Measurements from ENCODE around the gene ZNF215.
A peak's percentile ranks its signal among the peaks of the same experiment; 100 is the strongest.
"Not testable (repeated sequence)": the region's sequence is repeated elsewhere in the genome, so short reads cannot be mapped to it uniquely, and the experiment has no call there.

Gene ZNF215

DNA sequence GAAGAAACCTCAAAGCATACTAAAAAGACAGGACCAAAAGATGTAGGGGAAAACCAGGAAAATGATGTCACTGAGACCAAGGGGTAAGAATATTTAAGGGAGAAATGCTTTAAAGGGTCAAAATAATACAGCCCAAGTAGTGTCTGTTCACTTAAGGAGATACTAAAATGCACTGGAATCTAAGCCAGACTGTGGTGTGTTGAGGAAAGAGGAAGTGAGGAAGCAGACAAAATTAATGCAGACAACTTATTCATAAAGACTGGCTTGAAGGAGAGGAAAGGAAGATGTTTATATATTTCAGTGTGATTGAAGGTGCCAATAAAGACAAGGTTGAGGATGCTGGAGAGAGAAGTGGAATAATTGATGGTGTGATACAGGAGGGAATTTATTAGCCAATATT lies 15.7 kb downstream of the ZNF215 start:
- no peak for DNase-seq (ENCODE audit: low spot score)

DNA sequence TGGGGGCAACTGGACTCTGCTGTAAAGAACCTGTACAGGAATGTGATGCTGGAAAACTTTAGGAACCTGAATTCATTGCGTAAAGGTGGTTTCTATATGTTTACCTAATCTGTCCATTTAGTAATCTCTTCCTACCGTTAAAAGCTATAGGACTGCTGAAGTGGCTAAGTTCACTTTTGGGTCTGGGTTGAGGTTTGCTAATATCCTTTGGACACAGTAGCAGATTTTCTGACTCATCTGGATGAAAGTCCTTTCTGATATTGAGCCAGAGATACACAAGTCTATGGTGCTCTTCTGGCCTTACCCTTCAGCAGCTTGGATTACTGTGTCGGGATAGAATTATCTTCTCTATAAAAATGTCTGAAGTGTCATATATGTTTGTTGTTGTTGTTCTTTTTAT lies 16.9 kb downstream of the ZNF215 start:
- peak; percentile 10 for DNase-seq (ENCODE audit: low spot score)

DNA sequence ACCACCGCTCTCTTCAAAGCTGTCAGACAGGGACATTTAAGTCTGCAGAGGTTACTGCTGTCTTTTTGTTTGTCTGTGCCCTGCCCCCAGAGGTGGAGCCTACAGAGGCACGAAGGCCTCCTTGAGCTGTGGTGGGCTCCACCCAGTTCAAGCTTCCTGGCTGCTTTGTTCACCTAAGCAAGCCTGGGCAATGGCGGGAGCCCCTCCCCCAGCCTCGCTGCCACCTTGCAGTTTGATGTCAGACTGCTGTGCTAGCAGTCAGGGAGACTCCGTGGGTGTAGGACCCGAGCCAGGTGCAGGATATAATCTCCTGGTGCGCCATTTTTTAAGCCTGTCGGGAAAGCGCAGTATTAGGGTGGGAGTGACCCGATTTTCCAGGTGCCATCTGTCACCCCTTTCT lies 28.0 kb downstream of the ZNF215 start:
- not testable (repeated sequence) for DNase-seq (ENCODE audit: low spot score)

DNA sequence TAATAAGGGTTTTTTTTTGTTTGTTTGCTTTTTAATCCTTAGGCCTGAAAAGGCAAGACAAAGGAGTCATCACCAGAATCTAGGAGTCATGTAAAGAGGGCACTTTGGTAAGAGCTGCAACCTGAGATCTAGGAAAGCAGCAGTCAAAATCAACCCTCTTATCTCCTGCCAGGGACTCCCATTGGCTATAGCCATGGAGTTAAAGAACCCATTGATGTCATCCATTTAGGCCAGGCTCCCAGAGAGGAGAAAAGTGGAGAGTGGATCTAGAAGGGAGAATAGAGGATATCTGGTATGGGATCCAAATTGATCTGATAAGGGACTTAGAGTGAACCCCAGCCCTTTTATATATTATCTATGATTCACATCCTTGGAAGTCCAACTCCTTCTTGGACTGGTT lies 35.9 kb downstream of the ZNF215 start:
- DNase-seq (ENCODE audit: low spot score) = no peak

DNA sequence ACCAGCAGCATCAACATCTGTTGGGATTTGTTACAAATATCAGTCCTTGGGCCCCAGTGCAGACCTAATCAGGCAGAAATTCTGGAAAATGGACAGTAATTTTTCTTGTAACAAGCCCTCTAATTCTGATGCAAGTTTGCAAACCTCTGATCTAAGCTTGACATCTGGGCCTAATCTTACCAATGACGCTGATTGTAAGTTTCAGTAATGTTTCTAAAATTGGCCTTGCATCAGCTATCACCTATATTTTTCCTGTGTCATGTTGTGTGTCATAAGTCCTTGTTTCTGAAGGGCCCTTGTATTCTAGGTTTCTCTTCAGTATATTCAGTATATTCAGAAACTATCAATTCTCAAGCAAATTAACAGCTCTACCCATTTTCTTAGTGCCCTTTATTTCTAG lies 36.4 kb downstream of the ZNF215 start:
- DNase-seq (ENCODE audit: low spot score) = no peak

DNA sequence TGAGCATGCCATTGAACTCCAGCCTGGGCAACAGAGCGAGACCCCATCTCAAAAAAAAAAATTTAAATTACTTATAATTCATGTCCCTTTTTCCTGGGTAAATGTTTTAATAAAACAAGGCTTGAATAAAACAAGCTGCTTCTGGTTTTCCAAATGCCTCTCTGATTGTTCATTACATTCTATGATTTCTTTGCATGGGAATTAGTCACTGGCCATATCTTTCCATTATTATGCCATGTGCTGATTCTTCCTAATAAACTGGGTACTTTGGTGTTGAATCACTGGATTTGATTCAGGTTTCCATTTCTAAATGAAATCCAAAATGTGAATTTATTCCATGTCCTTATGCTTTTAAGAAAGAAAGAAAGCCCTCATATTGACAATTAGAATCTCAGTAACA lies 42.6 kb downstream of the ZNF215 start:
- peak; percentile 23 for DNase-seq (ENCODE audit: low spot score)

DNA sequence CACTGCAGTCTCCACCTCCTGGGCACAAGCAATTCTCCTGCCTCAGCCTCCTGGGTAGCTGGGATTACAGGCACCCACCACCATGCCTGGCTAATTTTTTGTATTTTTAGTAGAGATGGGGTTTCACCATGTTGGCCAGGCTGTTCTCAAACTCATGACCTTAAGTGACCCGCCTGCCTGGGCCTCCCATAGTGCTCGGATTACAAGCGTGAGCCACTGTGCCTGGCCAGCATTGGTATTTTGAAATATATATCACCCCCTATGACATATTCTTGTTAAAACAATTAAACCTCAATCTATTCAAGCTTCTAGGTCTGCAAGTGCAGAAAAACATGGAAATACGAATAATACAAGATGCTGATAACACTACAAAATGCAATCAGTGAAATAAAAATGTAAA lies 43.6 kb downstream of the ZNF215 start:
- DNase-seq (ENCODE audit: low spot score) = not testable (repeated sequence)

DNA sequence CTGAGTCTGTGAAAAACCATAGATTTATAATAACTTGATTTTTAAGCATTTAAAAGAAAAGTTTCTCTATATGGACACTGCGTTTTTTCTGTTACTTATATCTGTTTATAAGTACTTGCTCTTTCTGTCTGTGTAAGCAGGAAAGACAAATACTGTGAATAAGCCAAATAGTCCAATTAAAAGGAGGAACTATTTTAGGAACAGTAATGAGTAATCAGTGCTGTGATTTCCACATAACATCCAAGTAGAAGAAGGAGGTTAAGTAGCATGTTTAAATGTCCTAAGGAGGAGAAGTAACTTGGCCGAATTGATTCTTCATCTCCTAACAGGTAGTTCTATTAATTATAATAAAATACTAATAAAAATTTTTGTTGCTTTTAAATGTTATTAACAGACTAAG lies 53.1 kb downstream of the ZNF215 start:
- DNase-seq (ENCODE audit: low spot score) = no peak

DNA sequence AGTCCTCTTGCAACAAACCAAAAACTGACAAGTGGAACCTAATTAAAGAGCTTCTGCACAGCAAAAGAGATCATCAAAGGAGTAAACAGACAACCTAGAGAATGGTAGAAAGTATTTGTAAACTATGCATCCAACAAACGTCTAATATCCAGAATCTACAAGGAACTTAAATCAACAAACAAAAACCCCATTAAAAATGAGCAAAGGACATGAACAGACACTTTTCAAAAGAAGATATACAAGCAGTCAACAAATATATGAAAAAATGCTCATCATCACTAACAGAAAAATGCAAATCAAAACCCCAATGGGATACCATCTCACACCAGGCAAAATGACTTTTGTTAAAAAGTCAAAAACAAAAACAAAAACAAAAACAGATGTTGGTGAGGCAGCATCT lies 60.3 kb downstream of the ZNF215 start:
- DNase-seq (ENCODE audit: low spot score) = no peak

DNA sequence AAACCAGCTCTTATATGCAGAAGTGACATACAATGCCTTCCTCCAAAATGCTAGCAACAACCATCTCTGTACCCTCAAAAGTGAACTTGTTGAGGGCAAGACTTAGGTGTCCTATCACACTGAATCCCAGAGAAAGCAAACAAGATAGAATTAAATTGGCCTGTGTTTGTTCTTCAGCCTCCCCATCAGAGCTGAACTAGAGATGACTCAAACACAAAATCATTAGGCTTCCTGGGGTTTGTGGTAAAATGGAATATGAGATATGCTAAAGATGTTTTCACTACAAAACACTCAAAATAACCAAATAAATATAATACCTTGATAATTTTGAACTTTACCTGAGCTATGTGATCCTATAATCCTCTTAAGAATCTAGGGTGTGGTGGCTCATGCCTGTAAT lies 62.3 kb downstream of the ZNF215 start:
- no peak for DNase-seq (ENCODE audit: low spot score)

DNA sequence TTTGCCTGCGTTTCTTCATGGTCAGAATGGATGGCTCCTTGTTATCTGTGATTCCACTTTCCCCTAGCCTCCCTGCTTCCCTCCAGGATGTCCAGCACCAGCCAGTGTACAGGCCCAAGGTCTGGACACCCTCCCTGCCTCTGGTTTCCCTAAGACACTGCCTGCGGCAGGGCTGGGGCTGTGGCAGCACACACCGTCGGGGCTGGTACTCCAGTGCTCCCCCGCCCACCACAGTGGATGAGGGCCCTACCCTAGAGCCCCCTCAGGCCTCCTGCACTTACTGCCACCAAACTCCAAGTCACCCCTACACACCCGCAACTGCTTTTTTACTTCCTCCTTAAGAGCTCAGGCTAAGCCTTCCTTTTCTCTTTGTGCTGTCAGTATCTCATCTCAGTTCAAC lies 65.0 kb downstream of the ZNF215 start:
- no peak for DNase-seq (ENCODE audit: low spot score)

DNA sequence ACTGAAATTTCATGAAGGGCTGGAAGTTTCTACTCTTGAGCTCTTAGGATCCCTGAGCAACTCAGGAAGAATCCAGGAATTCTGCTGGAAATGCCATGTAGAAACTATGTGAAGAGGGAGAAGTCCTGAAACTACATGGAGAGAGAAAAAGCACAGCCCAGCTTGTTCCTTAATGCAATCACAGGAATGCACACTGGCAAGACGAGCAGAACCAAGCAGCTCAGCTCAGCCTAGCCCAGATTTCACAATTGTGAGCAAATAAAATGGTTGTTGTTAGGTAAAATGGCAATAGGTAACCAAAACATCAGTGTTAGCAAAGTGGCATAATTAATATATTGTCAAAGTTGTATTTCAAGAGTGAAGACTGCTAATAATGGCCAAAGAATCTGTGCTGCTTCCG lies 65.8 kb downstream of the ZNF215 start:
- no peak for DNase-seq (ENCODE audit: low spot score)

DNA sequence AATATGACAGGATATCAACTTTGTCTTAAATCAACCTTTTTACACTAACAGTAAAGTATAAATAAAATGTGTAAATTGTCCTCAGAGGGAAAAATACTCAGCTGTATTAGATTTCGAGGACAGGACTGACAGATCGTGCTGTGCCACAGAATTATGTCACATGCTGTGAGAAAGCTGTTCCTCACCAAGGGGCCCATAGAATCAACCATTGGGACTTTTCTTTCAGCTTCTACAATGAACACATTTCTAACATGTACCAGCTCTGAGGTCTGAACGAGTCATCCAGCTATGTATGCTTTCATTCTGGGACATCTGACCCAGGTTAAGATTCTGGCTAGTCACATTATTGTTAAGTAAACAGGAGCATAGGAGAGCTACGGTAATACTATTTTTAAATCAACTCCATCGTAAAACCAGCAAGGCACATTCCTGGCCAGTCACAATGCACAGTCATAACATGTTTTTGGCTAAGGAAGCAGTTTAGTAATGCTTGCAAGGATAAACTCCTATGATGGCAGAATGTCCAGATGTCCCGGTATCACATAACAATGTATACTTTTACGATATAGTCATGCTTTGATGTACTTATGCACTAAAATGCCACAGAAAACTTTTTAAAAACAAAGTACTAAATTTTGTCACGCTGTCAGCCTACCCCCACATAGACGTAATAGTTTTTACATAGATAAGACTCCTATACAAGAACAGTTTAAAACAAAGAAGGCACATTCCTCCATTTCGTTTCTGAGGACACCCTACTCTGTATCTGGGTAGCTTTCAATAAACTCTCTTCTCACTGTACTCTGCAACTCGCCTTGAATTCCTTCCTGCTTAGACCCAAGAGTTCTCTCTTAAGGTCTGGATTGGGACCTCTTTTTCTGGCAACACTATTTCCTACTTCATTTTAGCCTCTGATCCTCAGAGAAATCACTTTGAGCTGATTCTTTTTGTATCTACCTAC lies 66.5 kb downstream of the ZNF215 start:
- DNase-seq (ENCODE audit: low spot score) = peak; percentile 29

DNA sequence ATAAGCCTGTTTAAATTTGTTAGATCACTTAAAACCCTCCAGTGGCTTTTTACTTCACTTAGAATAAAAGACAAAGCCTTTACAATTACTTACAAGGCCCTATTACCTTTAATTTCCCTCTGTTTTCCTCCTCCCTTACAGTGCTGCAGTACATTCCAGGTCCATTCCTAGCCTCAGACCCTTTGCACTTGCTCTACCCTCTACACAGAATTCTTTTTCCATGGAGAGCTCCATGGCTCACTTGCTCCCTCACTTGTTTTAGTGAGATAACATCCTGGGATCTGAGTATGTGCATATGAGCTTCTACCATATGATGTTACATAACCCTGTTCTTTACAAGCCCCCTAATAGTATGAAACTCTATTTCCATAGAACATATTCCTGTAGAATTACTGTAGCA lies 69.5 kb downstream of the ZNF215 start:
- no peak for DNase-seq (ENCODE audit: low spot score)

DNA sequence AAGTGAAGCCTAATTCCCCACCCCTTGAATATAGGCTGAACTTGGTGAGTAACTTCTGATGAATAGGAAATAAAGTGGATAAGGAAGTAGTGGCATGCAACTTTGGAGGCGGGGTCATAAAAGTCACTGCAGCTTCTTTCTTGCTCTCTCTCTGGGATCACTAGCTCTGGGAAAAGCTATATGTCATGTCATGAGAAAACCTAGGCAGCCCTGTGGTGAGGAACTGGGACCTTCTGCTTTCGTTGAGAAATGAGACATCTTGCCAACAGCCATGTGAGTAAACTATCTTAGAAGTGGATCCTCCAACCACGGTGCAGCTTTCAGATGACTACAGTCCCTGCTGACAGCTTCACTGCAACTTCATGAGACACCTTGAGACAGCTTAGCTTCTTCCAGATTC lies 78.3 kb downstream of the ZNF215 start:
- DNase-seq (ENCODE audit: low spot score) = no peak

Measured in AG08396 (cell line).